HAP-1 (cell line): Measurements from ENCODE around the gene ANGPTL1.
A peak's percentile ranks its signal among the peaks of the same experiment; 100 is the strongest.

ENCODE experiments used
- DNase-seq, 2 experiments: peaks; one replicate each; pipeline ENCODE4 v3.0.0-alpha.2; 2016 to 2020; ENCODE audit warnings: low spot score in 2 of 2
- H3K27me3 ChIP-seq: fragments of 250-450 bp; sonication (Bioruptor Pico); 2 replicates; pipeline ENCODE4 v1.5.1; 2020; ENCODE audit warnings: low read depth, mild to moderate bottlenecking, moderate library complexity
- H3K36me3 ChIP-seq: fragments of 250-450 bp; sonication (Bioruptor Pico); replicated peaks from 2 replicates; pipeline ENCODE4 v1.5.1; 2020; ENCODE audit warnings: mild to moderate bottlenecking
- H3K4me1 ChIP-seq: fragments of 250-450 bp; sonication (Bioruptor Pico); 2 replicates; pipeline ENCODE4 v1.5.1; 2020; ENCODE audit warnings: mild to moderate bottlenecking
- H3K4me3 ChIP-seq: fragments of 250-450 bp; sonication (Bioruptor Pico); 2 replicates; pipeline ENCODE4 v1.5.1; 2020; ENCODE audit warnings: mild to moderate bottlenecking, moderate library complexity
- H3K9me3 ChIP-seq: fragments of 250-450 bp; sonication (Bioruptor Pico); 2 replicates; pipeline ENCODE4 v1.5.1; 2020; ENCODE audit warnings: mild to moderate bottlenecking, moderate library complexity
- in situ Hi-C: fragments of 300-500 bp; cut with MboI; formaldehyde crosslinking; loops from 3 replicates; pipeline ENCODE4 v1.14.3; 2020; ENCODE audit warnings: low sequenced_read_pairs, inconsistent platforms, mixed read lengths

The ANGPTL1 gene

GRCh38 chr1:178870944-178871343 is at the start of gene ANGPTL1:
TSS of gene ANGPTL1 (minus strand) at chr1:178871077. CDS start at chr1:178865776, 5,301 bp downstream.
- in situ Hi-C loops = no loop called here
- Histone ChIP-seq H3K9me3 (no peaks in the 10 kb centered on the region), H3K4me3 (no peak within 1 kb of the TSS), H3K4me1 (peaks cover 15% of the 10 kb centered on the region), H3K27me3 (no peaks in the 10 kb centered on the region), H3K36me3 (no peaks in the 10 kb centered on the region)
- peak; percentile 3 to 28 for DNase-seq

- Histone ChIP-seq H3K4me1 (no peaks in the 10 kb centered on the region), H3K27me3 (no peaks in the 10 kb centered on the region), H3K9me3 (no peaks in the 10 kb centered on the region), H3K4me3 (no peak overlapping the region), H3K36me3 (no peaks in the 10 kb centered on the region)
- in situ Hi-C loops = no loop called here
- DNase-seq = no peak
These were observed 48.7 kb upstream of the ANGPTL1 start for GRCh38 chr1:178919581-178919980.

- Histone ChIP-seq H3K4me1 (no peaks in the 10 kb centered on the region), H3K27me3 (no peaks in the 10 kb centered on the region), H3K4me3 (no peak overlapping the region), H3K9me3 (no peaks in the 10 kb centered on the region), H3K36me3 (no peaks in the 10 kb centered on the region)
- no peak for DNase-seq
- in situ Hi-C loops = no loop called here
These were observed 48.1 kb upstream of the ANGPTL1 start for GRCh38 chr1:178918955-178919354.

- no peaks in the 10 kb centered on the region for H3K36me3 ChIP-seq
- in situ Hi-C loops = no loop called here
- no peaks in the 10 kb centered on the region for H3K4me1 ChIP-seq
These were observed 47.4 kb upstream of the ANGPTL1 start for GRCh38 chr1:178918308-178918707.

GRCh38 chr1:178916448-178917174 is 45.7 kb upstream of the ANGPTL1 start:
- no peak overlapping the region for H3K4me3 ChIP-seq
- no peaks in the 10 kb centered on the region; the same call in 1 of the 2 replicates for H3K36me3 ChIP-seq
- in situ Hi-C loops = no loop called here
- no peaks in the 10 kb centered on the region for H3K4me1 ChIP-seq
- no peaks in the 10 kb centered on the region for H3K9me3 ChIP-seq
- no peak for DNase-seq
- no peaks in the 10 kb centered on the region for H3K27me3 ChIP-seq

More at GRCh38 chr1:178918308-178918707, 47.4 kb upstream of the ANGPTL1 start:
- Histone ChIP-seq H3K27me3 (no peaks in the 10 kb centered on the region), H3K9me3 (no peaks in the 10 kb centered on the region), H3K4me3 (no peak overlapping the region)
- no peak for DNase-seq

- no peaks in the 10 kb centered on the region; the same call in 1 of the 2 replicates for H3K36me3 ChIP-seq
- H3K4me3 ChIP-seq = no peak overlapping the region
- no peaks in the 10 kb centered on the region for H3K27me3 ChIP-seq
- no peaks in the 10 kb centered on the region for H3K9me3 ChIP-seq
- no peaks in the 10 kb centered on the region for H3K4me1 ChIP-seq
- DNase-seq = no peak
- in situ Hi-C loops = no loop called here
These were observed 41.7 kb upstream of the ANGPTL1 start for GRCh38 chr1:178912597-178912996.

GRCh38 chr1:178910023-178910422 is 39.1 kb upstream of the ANGPTL1 start:
- Histone ChIP-seq H3K9me3 (no peaks in the 10 kb centered on the region), H3K4me3 (no peak overlapping the region), H3K4me1 (no peaks in the 10 kb centered on the region), H3K36me3 (no peaks in the 10 kb centered on the region; the same call in 1 of the 2 replicates), H3K27me3 (no peaks in the 10 kb centered on the region)
- DNase-seq = no peak
- in situ Hi-C loops = no loop called here

- Histone ChIP-seq H3K36me3 (no peaks in the 10 kb centered on the region; the same call in 1 of the 2 replicates), H3K9me3 (no peaks in the 10 kb centered on the region), H3K4me1 (no peaks in the 10 kb centered on the region), H3K4me3 (no peak overlapping the region), H3K27me3 (no peaks in the 10 kb centered on the region)
- no peak for DNase-seq
- in situ Hi-C loops = no loop called here
These were observed 37.5 kb upstream of the ANGPTL1 start for GRCh38 chr1:178908358-178908757.

GRCh38 chr1:178901482-178902125 is 30.7 kb upstream of the ANGPTL1 start:
- DNase-seq = no peak
- in situ Hi-C loops = no loop called here
- Histone ChIP-seq H3K36me3 (no peaks in the 10 kb centered on the region), H3K4me1 (no peaks in the 10 kb centered on the region), H3K27me3 (no peaks in the 10 kb centered on the region), H3K4me3 (no peak overlapping the region), H3K9me3 (no peaks in the 10 kb centered on the region)

- Histone ChIP-seq H3K4me3 (no peak overlapping the region), H3K36me3 (no peaks in the 10 kb centered on the region), H3K4me1 (no peaks in the 10 kb centered on the region), H3K9me3 (no peaks in the 10 kb centered on the region), H3K27me3 (no peaks in the 10 kb centered on the region)
- DNase-seq = no peak
- in situ Hi-C loops = no loop called here
These were observed 28.5 kb upstream of the ANGPTL1 start for GRCh38 chr1:178899402-178899801.

GRCh38 chr1:178898401-178898800 is 27.5 kb upstream of the ANGPTL1 start:
- Histone ChIP-seq H3K36me3 (no peaks in the 10 kb centered on the region), H3K4me3 (no peak overlapping the region), H3K27me3 (no peaks in the 10 kb centered on the region), H3K4me1 (no peaks in the 10 kb centered on the region), H3K9me3 (no peaks in the 10 kb centered on the region)
- in situ Hi-C loops = no loop called here
- no peak for DNase-seq

- no peak for DNase-seq
- Histone ChIP-seq H3K4me3 (no peak overlapping the region), H3K9me3 (no peaks in the 10 kb centered on the region), H3K27me3 (no peaks in the 10 kb centered on the region), H3K36me3 (no peaks in the 10 kb centered on the region), H3K4me1 (no peaks in the 10 kb centered on the region)
- in situ Hi-C loops = no loop called here
These were observed 25.1 kb upstream of the ANGPTL1 start for GRCh38 chr1:178895928-178896327.

- Histone ChIP-seq H3K4me1 (no peaks in the 10 kb centered on the region), H3K27me3 (no peaks in the 10 kb centered on the region), H3K4me3 (no peak overlapping the region), H3K9me3 (no peaks in the 10 kb centered on the region), H3K36me3 (no peaks in the 10 kb centered on the region)
- in situ Hi-C loops = no loop called here
- no peak for DNase-seq
These were observed 15.7 kb upstream of the ANGPTL1 start for GRCh38 chr1:178886551-178886950.

- in situ Hi-C loops = no loop called here
- DNase-seq = no peak
- Histone ChIP-seq H3K9me3 (no peaks in the 10 kb centered on the region), H3K4me1 (no peaks in the 10 kb centered on the region), H3K4me3 (no peak overlapping the region), H3K27me3 (no peaks in the 10 kb centered on the region), H3K36me3 (no peaks in the 10 kb centered on the region)
These were observed 15.0 kb upstream of the ANGPTL1 start for GRCh38 chr1:178885869-178886268.
